Measurements from ENCODE around the gene RHOT1.
"Not testable (repeated sequence)": the region's sequence is repeated elsewhere in the genome, so short reads cannot be mapped to it uniquely, and the experiment has no call there.

Gene RHOT1

GRCh38 chr17:32227910-32228309, 85.6 kb downstream of the RHOT1 start:
- DNase-seq (ENCODE audit: low read depth in 3 of 3), result no peak

GRCh38 chr17:32235588-32235987, 93.3 kb downstream of the RHOT1 start:
- DNase-seq (ENCODE audit: low read depth in 3 of 3), result no peak

- DNase-seq (ENCODE audit: low read depth in 3 of 3), result no peak
Observed at GRCh38 chr17:32239456-32239855, 97.2 kb downstream of the RHOT1 start.

- no peak for DNase-seq (ENCODE audit: low read depth in 3 of 3)
Observed at GRCh38 chr17:32240750-32241149, 98.4 kb downstream of the RHOT1 start.

GRCh38 chr17:32241640-32242039, 99.3 kb downstream of the RHOT1 start:
- no peak for DNase-seq (ENCODE audit: low read depth in 3 of 3)

GRCh38 chr17:32249475-32249874, 107.2 kb downstream of the RHOT1 start:
- DNase-seq (ENCODE audit: low read depth in 3 of 3), result no peak

- DNase-seq (ENCODE audit: low read depth in 3 of 3), result peak; percentile 48 to 59 (median 52)
Observed at GRCh38 chr17:32253117-32253611, 110.9 kb downstream of the RHOT1 start.

- no peak for DNase-seq (ENCODE audit: low read depth in 3 of 3)
Observed at GRCh38 chr17:32256012-32256700, 113.9 kb downstream of the RHOT1 start.

- no peak for DNase-seq (ENCODE audit: low read depth in 3 of 3)
Observed at GRCh38 chr17:32256701-32257019, 114.4 kb downstream of the RHOT1 start.

GRCh38 chr17:32258383-32259140, 116.3 kb downstream of the RHOT1 start:
- DNase-seq (ENCODE audit: low read depth in 3 of 3), result no peak

- DNase-seq (ENCODE audit: low read depth in 3 of 3), result no peak
Observed at GRCh38 chr17:32259586-32259985, 117.3 kb downstream of the RHOT1 start.

- DNase-seq (ENCODE audit: low read depth in 3 of 3), result no peak
Observed at GRCh38 chr17:32261417-32261736, 119.1 kb downstream of the RHOT1 start.

- DNase-seq (ENCODE audit: low read depth in 3 of 3), result no peak
Observed at GRCh38 chr17:32261936-32262510, 119.7 kb downstream of the RHOT1 start.

- DNase-seq (ENCODE audit: low read depth in 3 of 3), result not testable (repeated sequence)
Observed at GRCh38 chr17:32263515-32263914, 121.2 kb downstream of the RHOT1 start.

- DNase-seq (ENCODE audit: low read depth in 3 of 3), result no peak
Observed at GRCh38 chr17:32264140-32264799, 122.0 kb downstream of the RHOT1 start.

- DNase-seq (ENCODE audit: low read depth in 3 of 3), result no peak
Observed at GRCh38 chr17:32264823-32265191, 122.5 kb downstream of the RHOT1 start.

GRCh38 chr17:32265192-32265923, 123.1 kb downstream of the RHOT1 start, which contains the start of gene RHBDL3:
TSS of gene RHBDL3 (plus strand) at chr17:32265832. CDS start at chr17:32266190, 358 bp downstream.
- no peak for DNase-seq (ENCODE audit: low read depth in 3 of 3)

GRCh38 chr17:32266051-32266388, 123.7 kb downstream of the RHOT1 start:
- no peak for DNase-seq (ENCODE audit: low read depth in 3 of 3)

GRCh38 chr17:32266389-32267301, 124.3 kb downstream of the RHOT1 start:
- DNase-seq (ENCODE audit: low read depth in 3 of 3), result no peak

GRCh38 chr17:32267690-32268205, 125.4 kb downstream of the RHOT1 start:
- DNase-seq (ENCODE audit: low read depth in 3 of 3), result no peak

Data from stimulated activated CD4-positive, alpha-beta T cell treated with anti-CD3 and anti-CD28 coated beads, TNF-alpha, amount 100 ng/mL, for 48 hours (primary cell).